ENCODE results near the gene C1QB. TPM values are rescaled to one million over a fixed set of nuclear protein-coding genes. Genes with fewer than 3 reads are reported as not detected.

Gene C1QB
- total and polyA plus RNA-seq, 2 experiments from 2014 or later = not detected

GRCh38 chr1:22677931-22678896, 25.2 kb downstream of the C1QB start:
- H3K9me3 Mint-ChIP-seq = no peaks in the 10 kb centered on the region
- peaks cover 9% of the 10 kb centered on the region for H3K4me1 ChIP-seq (ENCODE audit: insufficient read depth)
- H3K4me1 Mint-ChIP-seq = peaks cover 8% of the 10 kb centered on the region
- ATAC-seq (no peak), DNase-seq (ENCODE audit: low spot score) (no peak)
- H3K4me3 Mint-ChIP-seq = no peak overlapping the region
- no peak overlapping the region for H3K27ac Mint-ChIP-seq
- peak overlapping the region; percentile 90 for H2AFZ ChIP-seq
- no peak overlapping the region for H3K4me3 ChIP-seq
- no peaks in the 10 kb centered on the region for H3K27me3 ChIP-seq (ENCODE audit: insufficient read depth)
- no peak overlapping the region; the same call in 1 of the 2 replicates for H3K4me2 ChIP-seq
- peaks cover 2% of the 10 kb centered on the region for H3K27me3 Mint-ChIP-seq (ENCODE audit: insufficient read depth, low read depth, poor library complexity)
- H3K36me3 Mint-ChIP-seq (ENCODE audit: low read depth) = no peaks in the 10 kb centered on the region
- no peak overlapping the region for H3K27ac ChIP-seq (ENCODE audit: low read depth)
- H3F3A ChIP-seq (replicated peaks; ENCODE audit: low read depth) = peaks cover 9% of the 10 kb centered on the region
- no peaks in the 10 kb centered on the region for H3K36me3 ChIP-seq (ENCODE audit: insufficient read depth)
- no peaks in the 10 kb centered on the region for H3K79me2 ChIP-seq (replicated peaks; ENCODE audit: insufficient read depth)
- TF ChIP-seq ZNF331 (CRISPR knock-in tag; IDR thresholded peaks at IDR 0.05; ENCODE audit: low read depth) = no peak
- no peak for TF ChIP-seq STAT1 (IDR thresholded peaks at IDR 0.05; ENCODE audit: unreplicated experiment)
- no peak for TF ChIP-seq JUNB (IDR thresholded peaks at IDR 0.05; ENCODE audit: unreplicated experiment)
- TF ChIP-seq ZNF462 (CRISPR knock-in tag; IDR thresholded peaks at IDR 0.05) = no peak
- TF ChIP-seq ETS1 (IDR thresholded peaks at IDR 0.05) = no peak
- no peaks in the 10 kb centered on the region for H4K20me1 ChIP-seq (replicated peaks; ENCODE audit: insufficient read depth)
- H3K9me2 ChIP-seq (ENCODE audit: insufficient read depth) = no peaks in the 10 kb centered on the region

Data from GM23338 (cell line).